ENCODE measurements around the gene PCDHA1. TPM values are rescaled to one million over a fixed set of nuclear protein-coding genes. Genes with fewer than 3 reads are reported as not detected.

PCDHA1 gene
- total and polyA plus RNA-seq, 2 experiments from 2014 or later: 0.81 to 1.6 TPM

GRCh38 chr5:141001446-141001843 is 215.5 kb downstream of the PCDHA1 start:
- peak overlapping the region; percentile 55 for H3K4me3 ChIP-seq
- Mint-ChIP-seq H3K9me3 (no peaks in the 10 kb centered on the region), H3K27ac (peak overlapping the region; percentile 99), H3K4me3 (peak overlapping the region; percentile 79), H3K4me1 (peaks cover 60% of the 10 kb centered on the region), H3K27me3 (ENCODE audit: insufficient read depth, low read depth, poor library complexity) (peaks cover 2% of the 10 kb centered on the region), H3K36me3 (ENCODE audit: low read depth) (peaks cover 3% of the 10 kb centered on the region; the same call in 2 of the 3 replicates)
- no peak overlapping the region for H2AFZ ChIP-seq
- no peaks in the 10 kb centered on the region; the same call in 1 of the 2 replicates for H3F3A ChIP-seq (replicated peaks; ENCODE audit: low read depth)
- no peaks in the 10 kb centered on the region for H3K9me2 ChIP-seq (ENCODE audit: insufficient read depth)
- peaks cover 52% of the 10 kb centered on the region for H3K4me1 ChIP-seq (ENCODE audit: insufficient read depth)
- peak overlapping the region; percentile 98 for H3K27ac ChIP-seq (ENCODE audit: low read depth)
- no peaks in the 10 kb centered on the region for H3K27me3 ChIP-seq (ENCODE audit: insufficient read depth)
- H3K4me2 ChIP-seq: peak overlapping the region; percentile 78
- H3K36me3 ChIP-seq (ENCODE audit: insufficient read depth): no peaks in the 10 kb centered on the region
- peak; percentile 19 for ATAC-seq
- TF ChIP-seq ZNF114 (CRISPR knock-in tag; IDR thresholded peaks at IDR 0.05): no peak
- no peak for TF ChIP-seq STAT1 (IDR thresholded peaks at IDR 0.05; ENCODE audit: unreplicated experiment)
- TF ChIP-seq, protein P1, sequence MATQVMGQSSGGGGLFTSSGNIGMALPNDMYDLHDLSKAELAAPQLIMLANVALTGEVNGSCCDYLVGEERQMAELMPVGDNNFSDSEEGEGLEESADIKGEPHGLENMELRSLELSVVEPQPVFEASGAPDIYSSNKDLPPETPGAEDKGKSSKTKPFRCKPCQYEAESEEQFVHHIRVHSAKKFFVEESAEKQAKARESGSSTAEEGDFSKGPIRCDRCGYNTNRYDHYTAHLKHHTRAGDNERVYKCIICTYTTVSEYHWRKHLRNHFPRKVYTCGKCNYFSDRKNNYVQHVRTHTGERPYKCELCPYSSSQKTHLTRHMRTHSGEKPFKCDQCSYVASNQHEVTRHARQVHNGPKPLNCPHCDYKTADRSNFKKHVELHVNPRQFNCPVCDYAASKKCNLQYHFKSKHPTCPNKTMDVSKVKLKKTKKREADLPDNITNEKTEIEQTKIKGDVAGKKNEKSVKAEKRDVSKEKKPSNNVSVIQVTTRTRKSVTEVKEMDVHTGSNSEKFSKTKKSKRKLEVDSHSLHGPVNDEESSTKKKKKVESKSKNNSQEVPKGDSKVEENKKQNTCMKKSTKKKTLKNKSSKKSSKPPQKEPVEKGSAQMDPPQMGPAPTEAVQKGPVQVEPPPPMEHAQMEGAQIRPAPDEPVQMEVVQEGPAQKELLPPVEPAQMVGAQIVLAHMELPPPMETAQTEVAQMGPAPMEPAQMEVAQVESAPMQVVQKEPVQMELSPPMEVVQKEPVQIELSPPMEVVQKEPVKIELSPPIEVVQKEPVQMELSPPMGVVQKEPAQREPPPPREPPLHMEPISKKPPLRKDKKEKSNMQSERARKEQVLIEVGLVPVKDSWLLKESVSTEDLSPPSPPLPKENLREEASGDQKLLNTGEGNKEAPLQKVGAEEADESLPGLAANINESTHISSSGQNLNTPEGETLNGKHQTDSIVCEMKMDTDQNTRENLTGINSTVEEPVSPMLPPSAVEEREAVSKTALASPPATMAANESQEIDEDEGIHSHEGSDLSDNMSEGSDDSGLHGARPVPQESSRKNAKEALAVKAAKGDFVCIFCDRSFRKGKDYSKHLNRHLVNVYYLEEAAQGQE (IDR thresholded peaks at IDR 0.05; ENCODE audit: unreplicated experiment): no peak
- TF ChIP-seq, protein P2, sequence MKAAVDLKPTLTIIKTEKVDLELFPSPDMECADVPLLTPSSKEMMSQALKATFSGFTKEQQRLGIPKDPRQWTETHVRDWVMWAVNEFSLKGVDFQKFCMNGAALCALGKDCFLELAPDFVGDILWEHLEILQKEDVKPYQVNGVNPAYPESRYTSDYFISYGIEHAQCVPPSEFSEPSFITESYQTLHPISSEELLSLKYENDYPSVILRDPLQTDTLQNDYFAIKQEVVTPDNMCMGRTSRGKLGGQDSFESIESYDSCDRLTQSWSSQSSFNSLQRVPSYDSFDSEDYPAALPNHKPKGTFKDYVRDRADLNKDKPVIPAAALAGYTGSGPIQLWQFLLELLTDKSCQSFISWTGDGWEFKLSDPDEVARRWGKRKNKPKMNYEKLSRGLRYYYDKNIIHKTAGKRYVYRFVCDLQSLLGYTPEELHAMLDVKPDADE (IDR thresholded peaks at IDR 0.05): no peak
- TF ChIP-seq, protein P3, sequence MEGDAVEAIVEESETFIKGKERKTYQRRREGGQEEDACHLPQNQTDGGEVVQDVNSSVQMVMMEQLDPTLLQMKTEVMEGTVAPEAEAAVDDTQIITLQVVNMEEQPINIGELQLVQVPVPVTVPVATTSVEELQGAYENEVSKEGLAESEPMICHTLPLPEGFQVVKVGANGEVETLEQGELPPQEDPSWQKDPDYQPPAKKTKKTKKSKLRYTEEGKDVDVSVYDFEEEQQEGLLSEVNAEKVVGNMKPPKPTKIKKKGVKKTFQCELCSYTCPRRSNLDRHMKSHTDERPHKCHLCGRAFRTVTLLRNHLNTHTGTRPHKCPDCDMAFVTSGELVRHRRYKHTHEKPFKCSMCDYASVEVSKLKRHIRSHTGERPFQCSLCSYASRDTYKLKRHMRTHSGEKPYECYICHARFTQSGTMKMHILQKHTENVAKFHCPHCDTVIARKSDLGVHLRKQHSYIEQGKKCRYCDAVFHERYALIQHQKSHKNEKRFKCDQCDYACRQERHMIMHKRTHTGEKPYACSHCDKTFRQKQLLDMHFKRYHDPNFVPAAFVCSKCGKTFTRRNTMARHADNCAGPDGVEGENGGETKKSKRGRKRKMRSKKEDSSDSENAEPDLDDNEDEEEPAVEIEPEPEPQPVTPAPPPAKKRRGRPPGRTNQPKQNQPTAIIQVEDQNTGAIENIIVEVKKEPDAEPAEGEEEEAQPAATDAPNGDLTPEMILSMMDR (conservative IDR thresholded peaks at IDR 0.05; ENCODE audit: low read depth in 2 of 2): no peak
- TF ChIP-seq EZH2phosphoT487 (IDR thresholded peaks at IDR 0.05; ENCODE audit: unreplicated experiment): no peak
- TF ChIP-seq, protein P4, sequence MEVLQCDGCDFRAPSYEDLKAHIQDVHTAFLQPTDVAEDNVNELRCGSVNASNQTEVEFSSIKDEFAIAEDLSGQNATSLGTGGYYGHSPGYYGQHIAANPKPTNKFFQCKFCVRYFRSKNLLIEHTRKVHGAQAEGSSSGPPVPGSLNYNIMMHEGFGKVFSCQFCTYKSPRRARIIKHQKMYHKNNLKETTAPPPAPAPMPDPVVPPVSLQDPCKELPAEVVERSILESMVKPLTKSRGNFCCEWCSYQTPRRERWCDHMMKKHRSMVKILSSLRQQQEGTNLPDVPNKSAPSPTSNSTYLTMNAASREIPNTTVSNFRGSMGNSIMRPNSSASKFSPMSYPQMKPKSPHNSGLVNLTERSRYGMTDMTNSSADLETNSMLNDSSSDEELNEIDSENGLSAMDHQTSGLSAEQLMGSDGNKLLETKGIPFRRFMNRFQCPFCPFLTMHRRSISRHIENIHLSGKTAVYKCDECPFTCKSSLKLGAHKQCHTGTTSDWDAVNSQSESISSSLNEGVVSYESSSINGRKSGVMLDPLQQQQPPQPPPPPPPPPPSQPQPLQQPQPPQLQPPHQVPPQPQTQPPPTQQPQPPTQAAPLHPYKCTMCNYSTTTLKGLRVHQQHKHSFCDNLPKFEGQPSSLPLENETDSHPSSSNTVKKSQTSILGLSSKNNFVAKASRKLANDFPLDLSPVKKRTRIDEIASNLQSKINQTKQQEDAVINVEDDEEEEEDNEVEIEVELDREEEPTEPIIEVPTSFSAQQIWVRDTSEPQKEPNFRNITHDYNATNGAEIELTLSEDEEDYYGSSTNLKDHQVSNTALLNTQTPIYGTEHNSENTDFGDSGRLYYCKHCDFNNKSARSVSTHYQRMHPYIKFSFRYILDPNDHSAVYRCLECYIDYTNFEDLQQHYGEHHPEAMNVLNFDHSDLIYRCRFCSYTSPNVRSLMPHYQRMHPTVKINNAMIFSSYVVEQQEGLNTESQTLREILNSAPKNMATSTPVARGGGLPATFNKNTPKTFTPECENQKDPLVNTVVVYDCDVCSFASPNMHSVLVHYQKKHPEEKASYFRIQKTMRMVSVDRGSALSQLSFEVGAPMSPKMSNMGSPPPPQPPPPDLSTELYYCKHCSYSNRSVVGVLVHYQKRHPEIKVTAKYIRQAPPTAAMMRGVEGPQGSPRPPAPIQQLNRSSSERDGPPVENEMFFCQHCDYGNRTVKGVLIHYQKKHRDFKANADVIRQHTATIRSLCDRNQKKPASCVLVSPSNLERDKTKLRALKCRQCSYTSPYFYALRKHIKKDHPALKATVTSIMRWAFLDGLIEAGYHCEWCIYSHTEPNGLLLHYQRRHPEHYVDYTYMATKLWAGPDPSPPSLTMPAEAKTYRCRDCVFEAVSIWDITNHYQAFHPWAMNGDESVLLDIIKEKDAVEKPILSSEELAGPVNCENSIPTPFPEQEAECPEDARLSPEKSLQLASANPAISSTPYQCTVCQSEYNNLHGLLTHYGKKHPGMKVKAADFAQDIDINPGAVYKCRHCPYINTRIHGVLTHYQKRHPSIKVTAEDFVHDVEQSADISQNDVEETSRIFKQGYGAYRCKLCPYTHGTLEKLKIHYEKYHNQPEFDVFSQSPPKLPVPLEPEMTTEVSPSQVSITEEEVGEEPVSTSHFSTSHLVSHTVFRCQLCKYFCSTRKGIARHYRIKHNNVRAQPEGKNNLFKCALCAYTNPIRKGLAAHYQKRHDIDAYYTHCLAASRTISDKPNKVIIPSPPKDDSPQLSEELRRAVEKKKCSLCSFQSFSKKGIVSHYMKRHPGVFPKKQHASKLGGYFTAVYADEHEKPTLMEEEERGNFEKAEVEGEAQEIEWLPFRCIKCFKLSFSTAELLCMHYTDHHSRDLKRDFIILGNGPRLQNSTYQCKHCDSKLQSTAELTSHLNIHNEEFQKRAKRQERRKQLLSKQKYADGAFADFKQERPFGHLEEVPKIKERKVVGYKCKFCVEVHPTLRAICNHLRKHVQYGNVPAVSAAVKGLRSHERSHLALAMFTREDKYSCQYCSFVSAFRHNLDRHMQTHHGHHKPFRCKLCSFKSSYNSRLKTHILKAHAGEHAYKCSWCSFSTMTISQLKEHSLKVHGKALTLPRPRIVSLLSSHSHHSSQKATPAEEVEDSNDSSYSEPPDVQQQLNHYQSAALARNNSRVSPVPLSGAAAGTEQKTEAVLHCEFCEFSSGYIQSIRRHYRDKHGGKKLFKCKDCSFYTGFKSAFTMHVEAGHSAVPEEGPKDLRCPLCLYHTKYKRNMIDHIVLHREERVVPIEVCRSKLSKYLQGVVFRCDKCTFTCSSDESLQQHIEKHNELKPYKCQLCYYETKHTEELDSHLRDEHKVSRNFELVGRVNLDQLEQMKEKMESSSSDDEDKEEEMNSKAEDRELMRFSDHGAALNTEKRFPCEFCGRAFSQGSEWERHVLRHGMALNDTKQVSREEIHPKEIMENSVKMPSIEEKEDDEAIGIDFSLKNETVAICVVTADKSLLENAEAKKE (CRISPR knock-in tag; IDR thresholded peaks at IDR 0.05): no peak
- TF ChIP-seq POLR2AphosphoS5 (IDR thresholded peaks at IDR 0.05; ENCODE audit: low read depth): no peak
- no peak for TF ChIP-seq EZH2 (IDR thresholded peaks at IDR 0.05; ENCODE audit: low read depth, unreplicated experiment)
- no peak for TF ChIP-seq NANOG (IDR thresholded peaks at IDR 0.05; ENCODE audit: borderline replicate concordance)
- no peak for TF ChIP-seq CREB1 (CRISPR knock-in tag; IDR thresholded peaks at IDR 0.05; ENCODE audit: low read depth)
- no peaks in the 10 kb centered on the region for H3K79me2 ChIP-seq (replicated peaks; ENCODE audit: insufficient read depth)
- H4K20me1 ChIP-seq (replicated peaks; ENCODE audit: insufficient read depth): no peaks in the 10 kb centered on the region
- DNase-seq (ENCODE audit: low spot score): peak; percentile 65
